Adrenal gland (tissue), 12 donors: ENCODE results near the gene TNS3. TPM values are rescaled to one million over a fixed set of nuclear protein-coding genes. Genes with fewer than 3 reads are reported as not detected.
A peak's percentile ranks its signal among the peaks of the same experiment; 100 is the strongest.

ENCODE experiments used
- DNase-seq, 7 donors: peaks; one replicate each; pipeline ENCODE4 v3.0.0-alpha.2; 2019 to 2020
- H3K27ac ChIP-seq, 5 donors: fragments of 200-600 bp; sonication (generic) in 4 of 5; 1 replicate in 3 of 5; 2 replicates in 2 of 5; pipeline versions ENCODE4 v1.5.1 to v1.8.0; 2016 to 2020; ENCODE audit warnings: mild to moderate bottlenecking in 1 of 5
- H3K27me3 ChIP-seq: fragments of 200-600 bp; 2 replicates; pipeline ENCODE4 v1.8.0; 2021
- H3K36me3 ChIP-seq, 2 donors: fragments of 200-600 bp; replicated peaks in 1 of 2; 1 replicate in 1 of 2; 2 replicates in 1 of 2; pipeline versions ENCODE4 v1.5.1 to v1.8.0; 2018 to 2022
- H3K4me1 ChIP-seq, 2 donors: fragments of 200-600 bp; replicated peaks in 1 of 2; 1 replicate in 1 of 2; 2 replicates in 1 of 2; pipeline versions ENCODE4 v1.5.1 to v1.8.0; 2018 to 2021
- H3K4me3 ChIP-seq, 4 donors: fragments of 200-600 bp; sonication (generic) in 3 of 4; one replicate each; pipeline ENCODE4 v1.5.1; 2016 to 2018
- H3K9me3 ChIP-seq, 3 donors: fragments of 200-600 bp; sonication (generic) in 1 of 3; replicated peaks in 1 of 3; 1 replicate in 2 of 3; 2 replicates in 1 of 3; pipeline versions ENCODE4 v1.5.1 to v1.8.0; 2016 to 2021
- CTCF ChIP-seq, 6 experiments: fragments of 450-650 bp in 4 of 6; fragments of 200-600 bp in 2 of 6; sonication (generic) in 1 of 6; IDR thresholded peaks; 1 replicate in 5 of 6; 2 replicates in 1 of 6; pipeline versions ENCODE4 v1.5.1 to v1.8.0; 2016 to 2021; ENCODE audit warnings: antibody characterized with exemption in 6 of 6, mild to moderate bottlenecking in 2 of 6, moderate library complexity in 1 of 6
- POLR2A ChIP-seq, 2 donors: fragments of 450-650 bp; IDR thresholded peaks; one replicate each; pipeline ENCODE4 v1.6.1; 2017; ENCODE audit warnings: antibody characterized with exemption in 2 of 2, mild to moderate bottlenecking in 2 of 2, moderate library complexity in 1 of 2
- WGBS, 4 donors: extraction: QIAGEN DNeasy Blood & Tissue Kit in 2 of 4; methylation state at CpG; one replicate each; pipeline versions ENCODE4 v1.1.5 to v1.1.7; 2013 to 2017; 5-methylcytosine and 5-hydroxymethylcytosine counted together
- intact Hi-C, 2 donors: fragments of 100-400 bp; cut with DNase I; formaldehyde crosslinking; loops; one replicate each; pipeline versions ENCODE4 v1.14.1 to v1.15.0; 2022 to 2023
- polyA plus RNA-seq, 3 donors: library from polyadenylated mRNA; stranded (reverse); fragments of 200-250 nt in 2 of 3; fragments of 350-450 nt in 1 of 3; fragmentation: Illumina TruSeq in 1 of 3; extraction: RNeasy Lipid Tissue Mini Kit (QIAGEN cat#74804) in 1 of 3; gene quantifications; one replicate each; pipeline ENCODE4 v1.2.3, GENCODE V29; 2013 to 2014
- total RNA-seq, 9 donors: library from RNA; depleted of rRNA in 4 of 9; stranded (reverse); fragments of >200 nt in 4 of 9; fragments of 120-200 nt in 1 of 9; fragmentation: NEBNext Ultra II Directional in 1 of 9; extraction: Animal tissue kit (Norgen Biotek cat#: 25700) in 1 of 9; gene quantifications; one replicate each; pipeline versions ENCODE4 v1.1.0 to v1.2.4, GENCODE V29; 2013 to 2023
- donor health status: healthy with polysubstance abuse.
- donor health status: Bipolar disorder and iron deficiency.
- donor health status: DM: yes; HTN: yes; CAD: no.
- donor health status: DM: no; HTN: no; CAD: no.
- donor health status: DM: no; HTN: no; CAD: no.
- donor health status: DM: yes; HTN: yes; CAD: no.

TNS3 gene
- total and polyA plus RNA-seq, 12 donors, result 21.0 to 188 (median 99.8) TPM

GRCh38 chr7:47480576-47481538, 101.1 kb downstream of the TNS3 start:
- 86 to 92% (median 91%) methylated on average over 12 of the region's 12 CpGs for WGBS, 4 donors
- Histone ChIP-seq H3K9me3 (no peaks in the 10 kb centered on the region), H3K36me3 (no peaks in the 10 kb centered on the region), H3K4me1 (peaks cover 50 to 87% of the 10 kb centered on the region in 2 donors), H3K27me3 (no peaks in the 10 kb centered on the region), H3K27ac (peak overlapping the region in 4 of 5 donors; percentile 84 to 96 (median 92)), H3K4me3 (no peak overlapping the region)
- intact Hi-C loops, result no loop called here
- TF ChIP-seq POLR2A (IDR thresholded peaks at IDR 0.05), result no peak
- peak in 1 of 7 donors; percentile 33 for DNase-seq

GRCh38 chr7:47479821-47480575, 101.9 kb downstream of the TNS3 start:
- Histone ChIP-seq H3K9me3 (no peaks in the 10 kb centered on the region), H3K4me1 (peaks cover 57 to 89% of the 10 kb centered on the region in 2 donors), H3K36me3 (no peaks in the 10 kb centered on the region), H3K4me3 (no peak overlapping the region), H3K27me3 (no peaks in the 10 kb centered on the region), H3K27ac (peak overlapping the region in 4 of 5 donors; percentile 23 to 96 (median 92))
- no peak for DNase-seq
- WGBS, 4 donors, result 85 to 90% (median 88%) methylated on average over 8 to 12 of the region's 12 CpGs
- TF ChIP-seq POLR2A (IDR thresholded peaks at IDR 0.05) (no peak), CTCF (IDR thresholded peaks at IDR 0.05) (no peak)
- intact Hi-C loops, result loop anchor here in 1 of 2 donors (10.0 kb wide), 1 partner anchor 95 kb away; no protein-coding TSS in a partner anchor

- no peak for DNase-seq
- H3K27me3 ChIP-seq, result no peaks in the 10 kb centered on the region
- intact Hi-C loops, result loop anchor here in 1 of 2 donors (10.0 kb wide), 1 partner anchor 96 kb away; no protein-coding TSS in a partner anchor
- no peak overlapping the region for H3K4me3 ChIP-seq
- H3K36me3 ChIP-seq, result no peaks in the 10 kb centered on the region
- no peaks in the 10 kb centered on the region for H3K9me3 ChIP-seq
- WGBS, 4 donors, result 65 to 71% (median 69%) methylated on average over 11 to 17 of the region's 17 CpGs
- peak overlapping the region in 4 of 5 donors; percentile 9 to 96 (median 92) for H3K27ac ChIP-seq
- peaks cover 66 to 89% of the 10 kb centered on the region in 2 donors for H3K4me1 ChIP-seq
- TF ChIP-seq CTCF (IDR thresholded peaks at IDR 0.05), result no peak
- no peak for TF ChIP-seq POLR2A (IDR thresholded peaks at IDR 0.05)
Observed at GRCh38 chr7:47478926-47479711, 102.8 kb downstream of the TNS3 start.

GRCh38 chr7:47478017-47478344, 103.9 kb downstream of the TNS3 start:
- 21 to 22% methylated on average over 6 of the region's 6 CpGs; no CpG with 5 or more reads in 2 of the 4 donors for WGBS, 4 donors
- peak in 1 of 2 donors; percentile 44 for TF ChIP-seq POLR2A (IDR thresholded peaks at IDR 0.05)
- TF ChIP-seq CTCF (IDR thresholded peaks at IDR 0.05), result no peak
- Histone ChIP-seq H3K4me1 (peaks cover 68 to 87% of the 10 kb centered on the region in 2 donors), H3K27me3 (no peaks in the 10 kb centered on the region), H3K4me3 (peak overlapping the region in 1 of 4 donors; percentile 12), H3K36me3 (no peaks in the 10 kb centered on the region), H3K9me3 (no peaks in the 10 kb centered on the region), H3K27ac (peak overlapping the region in 4 of 5 donors; percentile 77 to 96 (median 92))
- DNase-seq, result peak in 6 of 7 donors; percentile 74 to 90 (median 84)
- intact Hi-C loops, result loop anchor here in 1 of 2 donors (10.0 kb wide), 1 partner anchor 97 kb away; no protein-coding TSS in a partner anchor
